Right lobe of liver (tissue), 4 donors: ENCODE results near the gene PVR.

Source experiments
- CTCF ChIP-seq, 4 donors: fragments of 200-600 bp in 3 of 4; fragments of 450-650 bp in 1 of 4; IDR thresholded peaks; one replicate each; pipeline versions ENCODE4 v1.5.1 to v1.8.0; 2016 to 2022; ENCODE audit warnings: antibody characterized with exemption in 4 of 4, mild to moderate bottlenecking in 2 of 4
- POLR2A ChIP-seq: fragments of 450-650 bp; IDR thresholded peaks from one replicate; pipeline ENCODE4 v1.6.1; 2017; ENCODE audit warnings: antibody characterized with exemption, mild to moderate bottlenecking
- donor health status: DM: no; HTN: no; CAD: no.
- donor health status: DM: no; HTN: no; CAD: no.
- donor health status: DM: no; HTN: yes; CAD: no.

- TF ChIP-seq CTCF (IDR thresholded peaks at IDR 0.05) (no peak), POLR2A (no peak)
Observed at GRCh38 chr19:44646049-44646416, 2.3 kb downstream of the PVR start.
